Fibroblast of skin of scalp (primary cell): ENCODE results near the gene SMARCB1.

Experiments used
- DNase-seq: peaks from one replicate; pipeline ENCODE4 v3.0.0-alpha.2; 2013

Gene SMARCB1

GRCh38 chr22:23762842-23763578 is 23.8 kb upstream of the SMARCB1 start, which contains the start of gene C22orf15:
C22orf15 (plus strand) TSS chr22:23762990; CDS start chr22:23763307, 317 bp downstream.
- peak; percentile 77 for DNase-seq

GRCh38 chr22:23763579-23763945 is 23.2 kb upstream of the SMARCB1 start:
- DNase-seq: no peak

DNA sequence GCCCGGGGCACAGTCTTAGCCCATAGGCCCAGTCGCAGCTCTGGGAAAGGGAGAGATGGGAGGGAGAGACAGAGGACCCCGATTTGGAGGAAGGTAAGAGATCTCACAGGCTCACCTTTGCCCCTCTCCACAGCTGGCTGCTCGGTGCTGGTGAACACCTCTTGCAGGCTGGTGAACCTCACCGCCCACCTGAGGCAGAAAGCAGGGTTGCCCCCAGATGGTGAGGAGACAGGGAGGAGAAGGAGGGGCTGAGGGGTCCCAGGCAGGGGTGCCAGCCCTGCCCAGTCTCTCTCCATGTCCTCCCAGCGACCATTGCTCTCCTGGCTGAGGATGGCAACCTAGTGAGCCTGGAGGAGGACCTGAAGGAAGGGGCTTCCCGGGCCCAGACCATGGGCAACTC is 22.8 kb upstream of the SMARCB1 start:
- no peak for DNase-seq

- DNase-seq: no peak
Measured at GRCh38 chr22:23764899-23765881, 21.6 kb upstream of the SMARCB1 start.

- DNase-seq: no peak
Measured at GRCh38 chr22:23767303-23767672, 19.5 kb upstream of the SMARCB1 start.

GRCh38 chr22:23767673-23768548 is 18.9 kb upstream of the SMARCB1 start, which contains the start of gene CHCHD10:
CHCHD10 (minus strand) TSS chr22:23767972; CDS start chr22:23767874, 98 bp downstream.
- peak; percentile 76 for DNase-seq

DNA sequence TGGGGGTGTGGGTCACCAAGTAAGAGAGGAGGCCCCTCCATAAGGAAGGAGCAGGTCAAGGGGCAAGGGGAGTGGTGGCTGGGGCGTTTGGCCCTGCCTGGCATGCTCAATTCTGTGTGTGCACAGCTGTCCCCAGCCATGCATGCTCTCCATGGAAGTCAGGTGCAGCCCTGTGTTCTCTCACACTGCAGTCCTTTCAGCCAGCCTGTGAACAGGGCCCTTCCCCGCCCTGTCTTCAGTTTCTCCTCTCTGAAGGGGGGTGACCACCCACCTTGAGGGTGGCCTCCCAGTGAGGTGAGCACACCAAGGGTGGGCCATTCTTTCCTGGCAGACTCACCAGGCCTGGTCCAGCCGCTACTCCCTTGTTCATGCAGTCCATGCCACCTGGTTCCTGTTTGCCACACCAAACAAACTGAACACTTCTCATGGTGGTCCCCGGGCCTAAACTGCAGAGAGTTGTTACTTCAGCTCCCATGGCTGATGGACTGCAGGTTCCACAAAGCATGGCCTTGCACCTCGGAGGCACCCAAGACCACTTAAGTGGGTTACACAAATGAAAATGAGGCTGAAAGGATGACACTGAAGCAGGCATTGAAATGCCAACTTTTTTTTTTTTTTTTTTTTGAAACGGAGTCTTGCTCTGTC is 17.3 kb upstream of the SMARCB1 start:
- no peak for DNase-seq

- DNase-seq: no peak
Measured at GRCh38 chr22:23772315-23772648, 14.5 kb upstream of the SMARCB1 start.

GRCh38 chr22:23772649-23773473 is 13.9 kb upstream of the SMARCB1 start, which contains the start of gene MMP11:
MMP11 (plus strand) TSS chr22:23772849; CDS start chr22:23772871, 22 bp downstream.
- peak; percentile 60 for DNase-seq

- DNase-seq: no peak
Measured at GRCh38 chr22:23773483-23774113, 13.2 kb upstream of the SMARCB1 start.

DNA sequence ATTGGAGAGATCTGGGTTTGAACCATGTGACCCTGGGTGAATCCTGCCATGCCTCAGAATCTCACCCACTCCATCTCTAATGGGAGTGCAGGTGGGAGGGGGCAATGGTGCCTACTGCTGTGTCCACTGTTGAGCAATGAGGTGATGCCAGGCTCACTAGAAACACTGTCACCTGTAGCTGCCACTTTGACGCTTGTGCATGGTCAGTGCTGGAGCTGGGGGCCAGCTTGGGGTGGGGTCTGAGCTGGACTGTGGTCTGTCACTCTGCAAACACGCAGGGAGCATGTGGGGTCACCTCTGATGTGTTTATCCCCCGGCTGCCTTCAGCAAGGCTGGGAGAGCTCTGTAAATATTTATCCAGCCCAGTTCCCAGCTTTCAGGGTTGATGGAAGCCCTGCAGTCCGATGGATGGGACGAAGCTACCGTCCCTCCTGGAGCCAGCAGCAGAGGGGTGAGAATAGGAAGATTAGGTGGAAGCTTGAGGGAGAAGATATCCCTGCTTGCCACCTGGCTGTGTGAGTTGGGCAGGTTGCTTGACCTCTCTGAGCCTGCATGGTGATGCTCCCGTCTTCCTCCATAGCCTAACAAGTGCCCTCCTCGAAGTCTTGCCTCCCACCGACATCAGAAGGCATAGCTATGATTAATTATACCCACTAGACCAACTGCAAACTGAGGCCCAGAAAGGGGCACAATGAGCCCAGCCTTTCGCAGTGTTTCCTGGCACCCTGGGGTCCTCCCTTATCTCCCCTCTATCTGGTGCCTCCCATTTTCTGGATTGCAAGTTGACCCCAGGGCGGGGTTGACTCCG is 12.4 kb upstream of the SMARCB1 start:
- no peak for DNase-seq

DNA sequence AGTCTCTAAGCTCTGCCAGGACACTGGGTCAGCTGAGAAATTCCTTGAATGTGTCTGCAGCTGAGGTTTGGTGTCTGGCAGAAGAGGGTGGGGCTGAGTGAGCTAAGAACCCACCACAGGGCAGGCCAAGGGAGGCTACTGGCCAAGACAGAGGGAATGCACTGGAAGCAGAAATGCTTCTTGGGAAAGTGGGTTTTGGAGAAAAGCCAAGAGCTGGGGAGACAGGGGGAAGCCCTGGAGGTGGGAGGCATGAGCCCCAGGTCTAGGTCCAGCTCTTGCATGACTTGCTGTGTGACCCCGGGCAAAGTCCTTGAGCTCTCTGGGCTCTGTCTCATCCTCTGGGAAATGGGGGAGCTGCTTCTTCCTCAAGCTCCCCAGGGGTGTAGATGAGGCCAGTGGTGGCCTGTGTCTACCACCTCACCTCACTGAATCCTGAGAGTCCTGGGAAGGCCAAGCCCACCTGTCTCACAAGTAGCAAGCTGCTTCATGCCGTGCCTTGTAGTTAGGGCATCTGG is 11.8 kb upstream of the SMARCB1 start:
- DNase-seq: peak; percentile 68

- no peak for DNase-seq
Measured at GRCh38 chr22:23775779-23776375, 10.9 kb upstream of the SMARCB1 start.

DNA sequence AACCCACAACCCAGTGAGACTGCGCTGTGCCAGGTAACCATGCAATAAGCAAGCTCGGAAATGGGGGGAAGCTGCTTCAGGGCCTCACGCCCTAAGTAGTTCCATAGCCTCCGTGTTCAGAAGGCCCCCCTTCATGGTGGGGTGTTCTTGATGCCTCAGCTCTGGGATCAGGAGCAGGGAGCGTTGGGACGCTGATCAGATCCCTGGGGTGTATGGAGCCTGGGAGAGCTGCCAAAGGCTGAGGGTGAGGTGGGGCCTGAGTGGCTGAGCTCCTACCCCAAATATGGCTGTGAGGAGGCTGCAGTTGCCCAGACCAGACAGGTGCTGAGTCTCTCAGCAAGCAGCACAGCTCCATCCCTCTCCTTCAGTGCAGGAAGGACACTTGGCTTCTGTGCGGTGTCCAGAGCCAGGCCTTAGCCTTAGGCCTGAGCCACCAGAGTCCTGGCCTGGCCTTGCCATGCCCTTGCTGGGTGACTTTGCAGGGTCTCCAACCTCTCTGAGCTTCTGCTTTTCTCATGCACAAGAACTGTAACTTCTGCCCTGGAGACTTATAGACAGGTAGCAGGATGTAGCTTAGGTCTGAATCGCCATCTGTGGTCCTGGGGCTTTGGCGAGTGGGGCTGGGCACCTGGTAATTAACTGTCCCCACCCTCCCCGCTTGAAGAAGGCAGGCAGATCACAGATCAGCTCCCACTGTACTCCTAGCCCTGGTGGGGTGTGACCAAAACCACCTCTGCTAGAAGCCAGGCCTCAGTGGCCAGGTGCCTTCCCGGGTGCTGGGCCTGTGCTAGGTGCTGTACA is 8.8 kb upstream of the SMARCB1 start:
- DNase-seq: peak; percentile 41

DNA sequence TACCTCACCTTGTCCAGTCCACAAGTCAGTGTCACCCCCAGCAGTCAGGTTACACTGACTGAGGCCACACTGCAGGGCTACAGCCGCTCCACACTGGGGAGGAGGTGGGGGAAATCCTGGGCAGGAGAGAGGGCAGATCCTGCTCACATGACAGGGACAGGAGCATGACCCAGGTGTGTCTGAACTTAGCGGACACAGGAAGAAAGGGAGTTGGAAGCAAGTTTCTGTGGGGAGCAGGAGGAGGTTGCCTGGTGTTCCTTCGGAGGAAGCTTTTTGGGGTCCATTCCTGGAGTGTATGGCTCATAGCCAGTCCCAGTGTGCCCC is 8.2 kb upstream of the SMARCB1 start:
- DNase-seq: no peak

DNA sequence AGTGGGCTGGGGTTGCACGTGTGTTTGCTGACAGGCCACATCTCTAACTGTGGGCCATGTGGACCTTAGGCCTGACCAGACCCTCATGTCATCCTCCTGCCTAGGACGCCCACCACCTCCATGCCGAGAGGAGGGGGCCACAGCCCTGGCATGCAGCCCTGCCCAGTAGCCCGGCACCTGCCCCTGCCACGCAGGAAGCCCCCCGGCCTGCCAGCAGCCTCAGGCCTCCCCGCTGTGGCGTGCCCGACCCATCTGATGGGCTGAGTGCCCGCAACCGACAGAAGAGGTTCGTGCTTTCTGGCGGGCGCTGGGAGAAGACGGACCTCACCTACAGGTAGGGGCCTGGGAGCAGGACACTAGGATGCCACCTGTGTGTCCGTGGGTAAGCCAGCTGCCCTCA is 7.7 kb upstream of the SMARCB1 start:
- no peak for DNase-seq

GRCh38 chr22:23779731-23780130 is 7.0 kb upstream of the SMARCB1 start:
- no peak for DNase-seq

- no peak for DNase-seq
Measured at GRCh38 chr22:23780146-23780748, 6.5 kb upstream of the SMARCB1 start.
